Fibroblast of skin of left biceps (primary cell): ENCODE results near the gene GRAMD4.

Experiments
- DNase-seq, 2 experiments: peaks; one replicate each; pipeline ENCODE4 v3.0.0-alpha.2; 2013; ENCODE audit warnings: low read depth in 2 of 2

GRAMD4 gene

DNA sequence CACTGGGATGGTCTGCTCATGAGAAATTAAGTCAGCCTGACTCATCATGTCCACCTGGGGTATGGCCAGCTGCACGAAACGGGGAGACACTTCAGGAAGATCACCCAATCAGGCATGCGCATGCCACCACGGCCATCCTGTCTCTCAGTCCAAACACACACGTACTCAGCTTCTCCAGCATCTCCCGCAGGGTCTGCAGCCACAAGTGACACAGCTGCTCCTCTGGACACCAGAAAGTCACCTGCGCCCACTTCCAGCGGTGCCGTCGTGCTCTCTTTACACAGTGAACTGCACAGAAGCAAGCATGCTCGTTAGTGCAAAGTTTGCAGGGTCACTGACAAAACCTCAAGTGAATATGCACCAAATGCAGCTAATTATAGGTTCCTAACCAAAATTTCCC lies 99.7 kb downstream of the GRAMD4 start:
- no peak for DNase-seq

DNA sequence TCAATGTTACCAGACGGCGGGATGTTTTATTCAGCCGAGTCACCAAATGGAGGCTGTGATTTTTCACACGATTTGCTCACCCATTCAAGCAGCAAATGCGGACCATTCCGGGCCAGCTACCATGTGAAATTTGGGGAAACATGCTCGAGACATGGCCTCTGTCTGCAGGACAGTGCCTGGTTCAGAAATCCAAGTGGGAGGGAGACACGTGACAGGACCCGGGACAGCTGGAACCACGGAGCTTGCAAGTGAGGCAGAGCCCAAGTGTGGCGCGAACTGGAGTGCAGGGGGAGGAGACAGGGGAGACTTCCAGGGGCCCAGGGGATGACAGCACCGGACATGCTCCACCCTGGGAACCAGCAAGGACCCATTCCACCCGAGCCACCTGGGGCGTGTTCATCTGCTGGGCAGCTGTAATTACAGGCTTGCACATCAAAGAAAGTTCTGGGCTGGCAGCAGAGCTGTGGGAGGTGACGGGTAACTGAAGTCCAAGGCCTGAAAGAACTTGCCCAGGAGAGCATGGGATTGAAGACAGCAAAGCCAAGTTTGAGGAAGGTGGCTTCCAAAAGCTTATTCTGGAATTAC lies 101.4 kb downstream of the GRAMD4 start:
- no peak for DNase-seq

DNA sequence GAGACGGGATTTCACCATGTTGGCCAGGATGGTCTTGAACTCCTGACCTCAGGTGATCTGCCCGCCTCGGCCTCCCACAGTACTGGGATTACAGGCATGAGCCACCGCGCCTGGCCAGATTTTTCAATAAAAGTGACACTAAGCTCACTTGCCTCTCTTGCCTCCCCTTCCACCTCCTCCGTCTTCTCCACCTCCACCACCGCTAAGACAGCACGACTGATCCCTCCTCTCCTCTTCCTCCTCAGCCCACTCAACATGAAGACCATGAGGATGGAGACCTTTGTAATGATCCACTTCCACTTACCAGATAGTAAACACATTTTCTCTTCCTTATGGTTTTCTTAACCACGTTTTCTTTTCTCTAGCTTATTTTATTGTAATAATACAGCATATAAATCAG lies 103.7 kb downstream of the GRAMD4 start:
- DNase-seq = no peak

DNA sequence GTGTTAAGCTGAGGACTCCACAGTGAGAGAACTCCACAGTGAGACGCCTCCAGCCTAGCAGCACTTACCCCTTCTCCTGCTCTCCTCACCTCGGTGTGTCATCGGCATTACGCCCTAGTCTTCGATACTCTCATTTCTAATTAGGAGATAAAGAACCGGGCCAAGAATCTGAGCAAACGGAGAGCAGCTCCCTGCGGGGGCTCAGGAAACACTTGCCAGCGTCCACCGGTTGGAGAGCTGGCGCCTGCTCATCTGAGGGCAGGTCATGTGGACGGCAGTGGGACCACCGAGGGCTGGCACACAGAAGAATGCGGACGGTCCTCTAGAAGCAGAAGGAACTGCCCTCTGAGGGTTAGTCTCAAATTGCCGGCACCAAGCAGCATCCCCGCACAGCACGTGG lies 104.9 kb downstream of the GRAMD4 start:
- no peak for DNase-seq

DNA sequence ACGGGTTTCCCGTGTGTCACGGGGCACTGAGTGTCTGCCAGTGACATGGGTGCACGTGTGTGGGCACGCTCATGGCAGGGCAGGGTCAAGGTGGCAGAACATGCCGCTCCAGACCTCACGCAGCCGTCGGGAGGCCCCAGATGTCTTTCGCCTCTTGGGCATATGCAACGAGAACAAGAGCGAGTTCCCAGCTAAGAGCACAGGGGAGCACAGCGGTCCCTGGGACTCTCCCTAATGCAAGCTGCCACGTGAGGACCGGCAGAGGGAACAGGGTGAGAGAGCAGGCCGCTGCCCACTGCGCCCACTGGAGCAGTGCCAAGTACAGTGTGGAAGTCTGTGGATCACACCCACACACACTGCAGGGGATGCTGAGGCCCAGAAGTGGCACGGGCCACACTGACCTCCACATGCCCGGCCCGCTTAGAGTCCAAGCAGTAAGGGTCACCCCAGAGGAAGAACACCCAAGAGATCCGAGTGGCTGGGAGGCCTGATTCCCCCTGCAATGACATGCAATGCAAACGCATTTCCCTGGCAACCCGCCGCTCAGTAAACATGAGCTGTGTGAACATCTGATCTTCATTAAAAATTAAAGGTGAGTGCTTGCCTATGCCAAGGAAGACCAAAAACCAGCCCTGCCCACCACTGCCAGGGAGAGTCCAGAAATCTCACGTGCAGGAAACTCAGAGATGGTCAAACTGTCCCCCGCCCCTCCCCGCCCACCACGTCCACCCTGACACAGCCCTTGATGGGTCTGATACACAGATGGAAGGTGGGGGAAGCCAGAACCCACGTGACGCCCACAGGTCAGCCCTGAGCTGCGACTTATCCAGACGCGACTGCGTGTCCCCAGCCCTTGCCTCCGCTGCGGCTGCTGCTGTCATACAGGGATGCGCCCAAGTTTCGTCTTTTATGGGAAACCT lies 106.1 kb downstream of the GRAMD4 start:
- no peak for DNase-seq

DNA sequence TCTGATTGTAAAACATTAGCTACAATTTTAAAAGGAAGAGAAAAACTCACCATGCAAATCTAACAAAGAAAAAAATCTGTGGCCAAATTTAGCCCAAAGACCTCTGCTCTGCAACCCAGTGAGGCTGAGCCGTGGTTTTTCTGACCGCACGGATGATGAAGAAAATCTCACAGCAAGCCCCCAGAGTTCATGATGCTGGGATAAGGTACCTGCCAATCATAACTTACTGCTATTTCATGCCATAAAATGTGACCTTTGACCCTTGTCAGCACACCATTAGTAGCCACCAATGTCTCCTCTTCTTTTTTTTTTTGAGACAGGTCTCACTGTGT lies 106.8 kb downstream of the GRAMD4 start:
- no peak for DNase-seq

DNA sequence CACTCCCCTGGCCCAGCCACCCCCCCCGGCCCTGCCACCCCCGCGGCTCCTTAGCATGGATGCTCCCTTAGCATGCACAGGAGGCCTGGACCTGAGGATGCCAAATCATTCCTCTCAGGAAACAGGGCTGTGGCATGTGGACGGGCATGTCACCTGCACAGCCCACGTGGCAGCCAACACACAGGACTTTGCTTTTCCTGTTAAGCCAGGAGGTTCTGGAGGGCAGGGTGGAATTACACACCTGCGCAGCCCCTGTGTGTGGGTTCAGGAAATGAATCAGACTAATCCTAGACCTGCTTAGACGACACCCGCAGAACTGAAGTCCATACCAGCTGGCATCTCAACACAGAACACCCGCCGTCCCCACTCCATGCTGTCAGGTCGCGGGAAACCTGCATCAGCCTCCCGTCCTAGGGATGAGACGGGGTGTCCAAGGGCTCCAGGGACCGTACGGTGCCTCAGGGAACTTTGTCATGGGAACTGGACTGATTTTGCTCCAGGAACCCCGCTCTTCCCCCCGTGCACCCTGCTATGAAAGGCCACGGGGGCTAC lies 107.7 kb downstream of the GRAMD4 start:
- no peak for DNase-seq

DNA sequence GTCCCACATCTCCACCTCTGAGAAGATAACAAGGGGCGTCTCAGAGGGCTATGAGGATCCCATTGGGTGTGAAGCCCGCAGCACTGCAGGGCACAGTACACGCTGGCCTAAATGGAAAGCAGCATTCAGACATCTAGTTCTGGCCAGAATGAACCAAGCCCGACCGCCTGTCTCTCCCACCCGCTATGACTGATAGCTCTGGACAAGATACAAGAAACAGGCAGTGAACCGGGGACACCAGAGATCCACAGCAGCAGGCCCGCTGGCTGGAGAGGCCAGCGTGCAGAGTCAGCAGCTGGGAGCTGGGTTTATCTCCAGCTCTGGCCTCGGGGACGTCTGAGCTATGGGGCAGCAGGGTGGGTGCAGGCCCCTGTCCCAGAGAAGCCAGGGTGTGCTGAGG lies 108.3 kb downstream of the GRAMD4 start:
- no peak for DNase-seq
